HG02759 (cell line): Measurements from ENCODE around the gene MT1F.

Experiments used
- ATAC-seq: cut with Tn5 transposase; IDR thresholded peaks from one replicate; pipeline ENCODE4 v1.9.1; 2021; ENCODE audit warnings: mild to moderate bottlenecking, moderate library complexity; ENCODE audit not compliant: unreplicated experiment

Gene MT1F

GRCh38 chr16:56689171-56689570 is 31.4 kb downstream of the MT1F start:
- ATAC-seq = no peak

- no peak for ATAC-seq
Measured at GRCh38 chr16:56690420-56691122, 32.8 kb downstream of the MT1F start.

- ATAC-seq = no peak
Measured at GRCh38 chr16:56691885-56692284, 34.1 kb downstream of the MT1F start.

GRCh38 chr16:56695246-56695645 is 37.5 kb downstream of the MT1F start:
- ATAC-seq = no peak

- no peak for ATAC-seq
Measured at GRCh38 chr16:56697456-56698155, 39.8 kb downstream of the MT1F start.

- ATAC-seq = no peak
Measured at GRCh38 chr16:56700195-56700594, 42.4 kb downstream of the MT1F start.

- no peak for ATAC-seq
Measured at GRCh38 chr16:56700631-56701030, 42.9 kb downstream of the MT1F start.

- ATAC-seq = no peak
Measured at GRCh38 chr16:56701534-56701933, 43.8 kb downstream of the MT1F start.

- ATAC-seq = no peak
Measured at GRCh38 chr16:56702836-56703235, 45.1 kb downstream of the MT1F start.
